Astrocyte (in vitro differentiated cells and primary cell): ENCODE results near the gene LYPD6B. TPM values are rescaled to one million over a fixed set of nuclear protein-coding genes. Genes with fewer than 3 reads are reported as not detected.

ENCODE experiments used
- DNase-seq: peaks from one replicate; pipeline ENCODE4 v3.0.0-alpha.2; 2010; ENCODE audit warnings: low read depth
- FAIRE-seq: peaks from 2 replicates; lab custom pipeline; 2011; peaks lifted over from hg19 to GRCh38; lab: Jason Lieb, UNC
- H2AFZ ChIP-seq: 2 replicates; pipeline ENCODE4 v1.6.0; 2012; ENCODE audit warnings: low read depth, low read length, inconsistent platforms
- H3K27ac ChIP-seq: 2 replicates; pipeline ENCODE4 v1.5.1; 2011; ENCODE audit warnings: low read depth, low read length, inconsistent platforms
- H3K27me3 ChIP-seq: 2 replicates; pipeline ENCODE4 v1.6.0; 2011; ENCODE audit warnings: low read length, inconsistent platforms; ENCODE audit not compliant: insufficient read depth
- H3K36me3 ChIP-seq: 2 replicates; pipeline ENCODE4 v1.5.1; 2011; ENCODE audit warnings: low read length, inconsistent platforms; ENCODE audit not compliant: insufficient read depth
- H3K4me1 ChIP-seq: 2 replicates; pipeline ENCODE4 v1.5.1; 2011; ENCODE audit warnings: low read length, inconsistent platforms; ENCODE audit not compliant: insufficient read depth
- H3K4me2 ChIP-seq: 2 replicates; pipeline ENCODE4 v1.6.0; 2012; ENCODE audit warnings: low read length, inconsistent platforms
- H3K4me3 ChIP-seq: 2 replicates; pipeline ENCODE4 v1.5.1; 2011; ENCODE audit warnings: low read depth, mild to moderate bottlenecking, low read length, inconsistent platforms; ENCODE audit not compliant: insufficient read depth
- H3K79me2 ChIP-seq: 2 replicates; pipeline ENCODE4 v1.6.0; 2012; ENCODE audit warnings: mild to moderate bottlenecking, low read length, inconsistent platforms; ENCODE audit not compliant: insufficient read depth
- H3K9ac ChIP-seq: 2 replicates; pipeline ENCODE4 v1.6.0; 2012; ENCODE audit warnings: mild to moderate bottlenecking, low read length, inconsistent platforms
- H3K9me3 ChIP-seq: 2 replicates; pipeline ENCODE4 v1.5.1; 2012; ENCODE audit warnings: low read depth, mild to moderate bottlenecking, low read length, inconsistent platforms; ENCODE audit not compliant: insufficient read depth
- H4K20me1 ChIP-seq: 2 replicates; pipeline ENCODE4 v1.6.0; 2012; ENCODE audit warnings: low read length, inconsistent platforms; ENCODE audit not compliant: insufficient read depth
- H3K27ac Mint-ChIP-seq: one replicate; pipeline ENCODE4 v1.8.0; 2021; ENCODE audit warnings: mild to moderate bottlenecking, mixed read lengths; ENCODE audit not compliant: unreplicated experiment
- H3K27me3 Mint-ChIP-seq: one replicate; pipeline ENCODE4 v1.8.0; 2021; ENCODE audit warnings: low read depth, mixed read lengths; ENCODE audit not compliant: unreplicated experiment
- H3K36me3 Mint-ChIP-seq: one replicate; pipeline ENCODE4 v1.8.0; 2021; ENCODE audit warnings: low read depth, mixed read lengths; ENCODE audit not compliant: unreplicated experiment
- H3K4me1 Mint-ChIP-seq: one replicate; pipeline ENCODE4 v1.8.0; 2021; ENCODE audit warnings: low read depth, mixed read lengths; ENCODE audit not compliant: unreplicated experiment
- H3K4me3 Mint-ChIP-seq: one replicate; pipeline ENCODE4 v1.8.0; 2021; ENCODE audit warnings: mild to moderate bottlenecking, moderate library complexity, mixed read lengths; ENCODE audit not compliant: unreplicated experiment
- H3K9me3 Mint-ChIP-seq: one replicate; pipeline ENCODE4 v1.8.0; 2021; ENCODE audit warnings: mild to moderate bottlenecking, mixed read lengths; ENCODE audit not compliant: unreplicated experiment
- CTCF ChIP-seq: IDR thresholded peaks from 2 replicates; pipeline ENCODE4 v1.5.1; 2011; ENCODE audit warnings: low read depth, mild to moderate bottlenecking, inconsistent platforms, low read length, moderate library complexity; ENCODE audit not compliant: insufficient read depth
- EZH2 ChIP-seq: IDR thresholded peaks from 2 replicates; pipeline ENCODE4 v1.6.1; 2012; ENCODE audit warnings: mild to moderate bottlenecking, low read length, inconsistent platforms; ENCODE audit not compliant: insufficient read depth
- total RNA-seq: library from RNA; stranded (reverse); gene quantifications from 2 replicates; pipeline ENCODE4 v1.2.1, GENCODE V29; 2021

Gene LYPD6B
- total RNA-seq, 1 donor from 2014 or later: 1.2 TPM

GRCh38 chr2:149033716-149034115, 4.8 kb upstream of the LYPD6B start:
- no peaks in the 10 kb centered on the region for H3K9me3 ChIP-seq
- no peak overlapping the region for H2AFZ ChIP-seq
- peaks cover 4% of the 10 kb centered on the region for H3K27me3 ChIP-seq
- H3K36me3 Mint-ChIP-seq: no peaks in the 10 kb centered on the region
- no peak overlapping the region for H3K4me3 ChIP-seq
- H3K27ac ChIP-seq: no peak overlapping the region
- TF ChIP-seq CTCF (no peak), EZH2 (no peak)
- H3K4me3 Mint-ChIP-seq: no peak overlapping the region
- no peaks in the 10 kb centered on the region for H3K9me3 Mint-ChIP-seq
- no peaks in the 10 kb centered on the region for H3K79me2 ChIP-seq
- H3K27me3 Mint-ChIP-seq: peaks cover 27% of the 10 kb centered on the region
- no peaks in the 10 kb centered on the region for H3K36me3 ChIP-seq
- no peaks in the 10 kb centered on the region for H4K20me1 ChIP-seq
- no peaks in the 10 kb centered on the region for H3K4me1 Mint-ChIP-seq
- no peak overlapping the region for H3K4me2 ChIP-seq
- no peak overlapping the region for H3K9ac ChIP-seq
- H3K4me1 ChIP-seq: no peaks in the 10 kb centered on the region
- no peak for FAIRE-seq
- no peak overlapping the region for H3K27ac Mint-ChIP-seq
- DNase-seq: no peak

GRCh38 chr2:149034406-149034805, 4.1 kb upstream of the LYPD6B start:
- Histone ChIP-seq H3K27me3 (peaks cover 4% of the 10 kb centered on the region), H3K27ac (no peak overlapping the region), H3K36me3 (no peaks in the 10 kb centered on the region), H2AFZ (no peak overlapping the region), H3K4me1 (no peaks in the 10 kb centered on the region), H4K20me1 (no peaks in the 10 kb centered on the region), H3K9ac (no peak overlapping the region), H3K9me3 (no peaks in the 10 kb centered on the region), H3K4me2 (no peak overlapping the region), H3K4me3 (no peak overlapping the region), H3K79me2 (no peaks in the 10 kb centered on the region)
- Mint-ChIP-seq H3K4me3 (no peak overlapping the region), H3K27ac (no peak overlapping the region), H3K27me3 (peaks cover 33% of the 10 kb centered on the region), H3K36me3 (no peaks in the 10 kb centered on the region), H3K9me3 (no peaks in the 10 kb centered on the region), H3K4me1 (no peaks in the 10 kb centered on the region)
- TF ChIP-seq EZH2 (no peak), CTCF (no peak)
- DNase-seq: no peak
- no peak for FAIRE-seq

- no peaks in the 10 kb centered on the region for H3K79me2 ChIP-seq
- H3K27me3 ChIP-seq: peaks cover 4% of the 10 kb centered on the region
- H3K27ac Mint-ChIP-seq: no peak overlapping the region
- peaks cover 38% of the 10 kb centered on the region for H3K27me3 Mint-ChIP-seq
- DNase-seq (no peak), FAIRE-seq (no peak)
- H3K27ac ChIP-seq: no peak overlapping the region
- no peaks in the 10 kb centered on the region for H4K20me1 ChIP-seq
- H3K4me1 Mint-ChIP-seq: no peaks in the 10 kb centered on the region
- H3K4me1 ChIP-seq: no peaks in the 10 kb centered on the region
- H3K9me3 Mint-ChIP-seq: no peaks in the 10 kb centered on the region
- no peak for TF ChIP-seq EZH2
- no peak for TF ChIP-seq CTCF
- no peak overlapping the region for H2AFZ ChIP-seq
- no peaks in the 10 kb centered on the region for H3K36me3 ChIP-seq
- no peaks in the 10 kb centered on the region for H3K36me3 Mint-ChIP-seq
- no peaks in the 10 kb centered on the region for H3K9me3 ChIP-seq
- H3K4me2 ChIP-seq: no peak overlapping the region
- H3K9ac ChIP-seq: no peak overlapping the region
- no peak overlapping the region for H3K4me3 Mint-ChIP-seq
- no peak overlapping the region for H3K4me3 ChIP-seq
These were observed 1.8 kb upstream of the LYPD6B start for GRCh38 chr2:149036507-149037293.
